GM18870 (cell line): ENCODE results near the gene TRABD2B.

ENCODE experiments used
- ATAC-seq: cut with Tn5 transposase; IDR thresholded peaks from one replicate; pipeline ENCODE4 v1.9.1; 2021; ENCODE audit warnings: moderate library complexity; ENCODE audit not compliant: unreplicated experiment

The TRABD2B gene

DNA sequence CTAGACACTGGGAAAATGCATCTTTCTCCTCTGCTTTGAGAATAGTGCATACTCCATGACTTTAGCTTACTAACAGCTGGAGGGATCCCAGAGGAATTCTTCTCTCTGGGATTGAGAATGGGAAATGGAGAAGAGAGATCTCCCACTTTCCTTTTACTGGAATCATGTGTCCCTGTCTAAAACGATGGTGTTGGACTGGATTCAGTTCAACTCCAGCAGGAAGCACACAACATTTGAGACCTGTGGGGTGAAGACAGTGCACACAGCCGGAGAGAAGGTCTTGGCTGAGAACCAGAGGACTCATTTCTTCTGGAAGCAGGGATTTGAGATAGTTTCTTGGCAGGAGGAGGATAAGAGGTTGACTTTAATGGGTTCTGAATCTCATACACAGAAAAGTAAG lies 58.7 kb downstream of the TRABD2B start:
- no peak for ATAC-seq

DNA sequence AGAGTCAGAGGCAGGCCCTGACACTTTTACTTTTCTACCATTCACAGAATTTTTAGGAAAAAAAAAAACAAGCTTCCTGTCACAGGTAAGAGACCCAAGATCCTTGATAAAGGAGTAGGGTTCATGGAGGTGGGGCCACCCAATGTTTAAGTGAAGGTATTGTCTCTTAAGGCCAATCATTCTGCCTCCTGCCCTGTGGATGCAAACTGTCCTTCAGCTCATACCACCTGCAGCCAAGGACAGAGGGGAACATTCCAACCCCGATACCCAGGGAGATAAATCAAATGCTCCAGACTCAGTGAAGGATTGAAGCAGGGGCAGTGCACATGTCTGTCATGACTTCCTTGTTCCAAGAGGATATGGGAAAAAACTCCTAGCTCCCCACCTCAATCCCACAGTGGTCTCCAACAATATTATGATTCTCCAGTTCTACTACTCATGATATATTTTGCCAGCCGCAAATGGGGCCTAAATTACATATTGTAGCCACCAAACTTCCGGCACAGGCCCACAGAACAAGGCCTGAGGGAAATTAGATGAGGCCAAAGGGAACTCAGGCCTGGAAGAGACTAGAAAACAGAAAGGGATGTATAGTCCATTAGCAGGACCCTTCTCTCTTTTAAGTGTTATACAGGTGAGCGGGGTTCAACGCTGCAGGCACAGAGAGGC lies 59.5 kb downstream of the TRABD2B start:
- no peak for ATAC-seq

DNA sequence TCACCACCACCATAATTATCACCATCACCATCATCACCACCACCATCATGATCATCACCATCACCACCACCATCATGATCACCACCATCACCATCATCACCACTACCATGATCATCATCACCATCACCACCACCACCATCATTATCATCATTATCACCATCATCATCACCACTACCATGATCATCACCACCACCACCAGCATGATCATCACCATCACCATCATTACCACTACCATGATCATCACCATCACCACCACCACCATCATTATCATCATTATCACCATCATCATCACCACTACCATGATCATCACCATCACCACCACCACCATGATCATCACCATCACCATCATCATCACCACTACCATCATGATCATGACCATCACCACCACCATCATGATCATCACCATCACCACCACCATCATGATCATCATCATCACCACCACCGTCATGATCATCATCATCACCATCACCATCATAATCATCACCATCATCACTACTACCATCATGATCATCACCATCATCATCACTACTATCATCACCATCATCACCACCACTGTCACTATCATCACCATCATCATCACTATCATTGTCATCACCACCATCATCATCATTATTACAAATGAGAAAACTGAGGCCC lies 60.2 kb downstream of the TRABD2B start:
- no peak for ATAC-seq

DNA sequence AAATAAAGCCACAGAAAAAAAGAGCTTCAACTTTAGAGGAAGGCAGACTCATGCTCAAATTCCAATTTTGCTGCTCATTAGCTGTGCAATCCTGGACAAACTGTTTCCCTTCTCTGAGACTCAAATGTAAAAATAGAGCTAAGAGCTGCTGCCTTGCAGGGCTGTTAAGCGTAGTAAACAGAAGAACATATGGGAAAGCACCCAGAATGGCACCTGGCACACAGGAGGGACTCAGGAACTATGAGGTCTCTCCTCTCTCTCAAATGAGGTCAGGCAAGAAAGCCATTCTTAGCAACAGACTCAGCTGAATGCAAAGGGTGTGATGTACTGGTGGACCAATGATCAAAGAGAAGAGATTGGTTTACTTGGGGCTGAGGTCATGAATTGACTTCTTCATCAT lies 61.3 kb downstream of the TRABD2B start:
- ATAC-seq = no peak

DNA sequence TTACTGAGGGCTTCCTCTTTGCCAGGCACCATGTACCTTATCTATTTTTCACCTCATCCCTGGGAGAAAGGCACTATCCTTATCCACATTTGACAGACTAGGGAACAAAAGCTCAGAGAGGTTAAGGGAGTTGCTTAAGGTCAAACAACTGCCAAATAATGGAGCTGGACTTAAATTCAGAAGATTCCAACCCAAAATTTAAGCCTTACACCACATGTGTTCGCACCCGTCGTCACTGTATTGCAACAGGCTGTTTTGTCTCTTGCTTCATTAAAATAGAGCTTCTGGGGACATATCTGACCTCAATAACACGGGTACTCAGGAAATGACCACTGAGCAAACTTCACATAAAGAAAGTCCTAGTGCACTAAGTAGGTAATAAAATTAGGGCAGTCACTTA lies 62.0 kb downstream of the TRABD2B start:
- no peak for ATAC-seq

DNA sequence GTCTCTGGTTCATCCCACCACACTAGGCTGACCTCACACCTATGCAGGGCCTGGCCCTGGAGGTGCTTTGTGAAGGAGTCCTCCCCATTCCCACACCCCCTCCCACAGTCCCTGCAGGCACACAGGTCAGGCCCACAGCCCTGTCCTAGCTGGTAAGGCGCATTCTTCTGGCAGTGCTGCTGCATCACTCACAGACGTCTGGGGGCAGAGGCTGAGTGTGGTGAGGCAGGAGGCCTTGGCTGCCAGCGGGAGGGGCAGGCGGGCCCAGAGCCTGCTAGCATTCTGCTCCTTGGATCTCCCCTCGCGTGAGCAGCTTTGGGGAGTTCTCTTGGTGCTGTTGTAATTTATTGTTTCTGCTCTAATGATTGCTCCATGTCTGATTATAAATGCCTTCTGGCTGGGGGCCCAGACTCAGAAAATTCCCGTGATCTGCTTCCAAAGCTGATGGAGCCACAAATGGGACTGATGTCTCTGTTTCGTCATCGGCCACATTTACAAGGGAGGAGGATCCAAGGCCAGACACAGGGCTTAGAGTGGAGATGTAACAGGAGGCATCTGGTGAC lies 62.9 kb downstream of the TRABD2B start:
- ATAC-seq = no peak

DNA sequence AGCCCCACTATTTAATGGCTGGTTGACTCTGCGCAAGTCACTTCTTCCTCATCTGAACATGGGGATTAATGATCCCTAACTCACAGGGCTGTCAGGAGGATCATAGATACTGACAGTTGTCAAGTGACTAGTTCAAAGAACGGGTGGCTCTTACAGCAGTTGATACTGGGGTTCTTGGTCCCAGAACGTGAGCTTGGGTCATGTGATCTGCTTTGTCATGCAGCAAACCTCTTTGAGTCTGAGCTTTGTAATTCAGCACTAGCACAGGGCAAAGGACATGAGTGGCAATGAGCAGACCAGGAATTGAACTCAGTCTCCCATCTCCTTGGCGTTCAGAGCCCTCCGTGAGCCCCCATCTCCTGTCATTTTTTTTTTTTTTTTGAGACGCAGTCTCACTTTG lies 64.4 kb downstream of the TRABD2B start:
- no peak for ATAC-seq

DNA sequence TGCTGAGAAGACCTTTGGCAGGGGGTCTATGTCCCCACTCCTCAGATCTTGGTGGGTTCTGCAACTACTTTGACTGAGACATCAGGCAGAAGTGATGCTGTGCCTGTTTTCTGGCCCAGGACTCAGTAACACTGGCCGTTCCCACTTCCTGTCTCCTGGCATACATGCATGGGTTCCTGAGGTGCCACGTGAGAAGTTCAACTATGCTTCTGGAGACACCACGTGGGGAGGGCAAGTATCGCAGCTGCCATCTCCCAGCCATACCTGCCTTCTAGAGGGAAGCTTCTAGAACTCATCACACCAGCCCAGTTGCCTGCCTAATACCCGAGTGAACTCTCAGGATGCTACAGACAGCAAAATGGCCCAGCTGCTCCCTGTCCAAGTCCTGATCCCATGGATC lies 65.8 kb downstream of the TRABD2B start:
- ATAC-seq = no peak

DNA sequence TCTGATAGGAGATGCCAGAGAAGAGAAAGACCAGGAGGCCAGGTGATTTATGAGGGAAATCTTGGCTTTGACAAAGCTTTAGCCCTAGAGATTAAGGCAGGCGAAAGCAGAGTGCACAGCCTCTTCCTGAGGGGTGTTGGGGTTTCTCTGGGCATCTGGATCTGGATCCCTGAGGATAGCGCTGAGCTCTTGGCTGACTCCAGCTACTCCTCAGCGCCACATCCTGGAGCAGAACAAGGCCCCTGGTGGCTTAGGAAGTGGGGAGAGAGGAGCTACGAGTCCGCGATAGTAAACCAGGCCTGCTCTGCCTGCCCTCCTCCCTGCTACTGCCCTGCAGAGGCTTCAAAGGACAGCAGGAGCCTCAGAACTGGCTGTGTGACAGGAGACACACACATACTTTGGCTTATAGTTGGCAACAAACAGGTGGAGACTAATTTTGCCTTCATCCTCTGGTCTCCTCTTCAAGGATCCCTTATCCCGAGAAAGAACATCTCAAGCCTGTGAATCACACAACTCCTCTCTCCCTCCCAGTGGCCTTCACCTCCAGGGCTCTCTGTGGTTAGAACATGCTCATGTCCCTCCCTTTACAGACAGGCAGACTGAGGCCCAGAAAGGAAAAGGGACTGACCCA lies 66.9 kb downstream of the TRABD2B start:
- ATAC-seq = no peak

DNA sequence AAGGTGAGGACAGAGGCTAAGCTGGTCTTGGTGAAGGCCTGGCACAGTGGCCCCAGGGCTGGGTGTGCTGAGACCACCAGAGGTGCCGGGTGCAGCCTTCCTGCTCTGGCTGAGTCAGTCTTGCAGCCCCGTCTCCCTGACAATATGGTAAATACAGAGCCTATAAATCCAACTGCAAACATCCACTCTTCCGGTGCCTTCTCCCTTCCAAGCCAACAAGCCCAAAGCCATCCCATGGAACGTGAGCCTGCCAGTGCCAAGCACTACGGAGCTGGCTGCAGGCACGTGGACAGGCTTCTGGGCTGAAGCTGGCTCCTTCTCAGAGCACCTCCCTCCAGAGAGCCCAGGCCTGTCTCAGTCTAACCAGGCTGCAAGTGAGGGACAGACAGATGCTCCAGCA lies 70.0 kb downstream of the TRABD2B start:
- no peak for ATAC-seq

DNA sequence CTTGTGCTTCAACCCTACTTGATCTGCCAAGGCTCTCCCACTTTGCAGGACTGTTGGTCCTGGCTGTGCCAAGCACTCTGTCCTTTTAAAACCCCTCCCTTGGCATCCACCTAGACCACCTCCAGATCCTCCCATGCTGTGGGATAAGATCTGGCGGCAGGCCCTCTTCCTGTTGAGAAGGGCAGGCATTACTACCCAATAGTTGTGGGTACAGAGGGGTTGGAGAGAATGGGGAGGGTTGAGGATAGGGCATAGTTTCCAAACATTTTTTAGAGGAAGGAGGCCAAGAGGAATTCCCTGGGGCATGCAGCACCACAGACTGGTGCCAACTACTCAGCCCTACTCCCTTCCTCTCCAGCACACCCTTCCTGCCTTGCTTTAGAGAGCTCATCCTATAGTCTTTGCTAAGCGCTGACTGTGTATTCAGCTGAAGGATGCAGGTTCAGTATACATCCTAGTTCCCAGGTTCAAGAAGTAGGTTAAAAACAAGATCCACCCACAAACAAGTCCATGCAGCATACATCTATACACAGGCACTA lies 70.7 kb downstream of the TRABD2B start:
- no peak for ATAC-seq

DNA sequence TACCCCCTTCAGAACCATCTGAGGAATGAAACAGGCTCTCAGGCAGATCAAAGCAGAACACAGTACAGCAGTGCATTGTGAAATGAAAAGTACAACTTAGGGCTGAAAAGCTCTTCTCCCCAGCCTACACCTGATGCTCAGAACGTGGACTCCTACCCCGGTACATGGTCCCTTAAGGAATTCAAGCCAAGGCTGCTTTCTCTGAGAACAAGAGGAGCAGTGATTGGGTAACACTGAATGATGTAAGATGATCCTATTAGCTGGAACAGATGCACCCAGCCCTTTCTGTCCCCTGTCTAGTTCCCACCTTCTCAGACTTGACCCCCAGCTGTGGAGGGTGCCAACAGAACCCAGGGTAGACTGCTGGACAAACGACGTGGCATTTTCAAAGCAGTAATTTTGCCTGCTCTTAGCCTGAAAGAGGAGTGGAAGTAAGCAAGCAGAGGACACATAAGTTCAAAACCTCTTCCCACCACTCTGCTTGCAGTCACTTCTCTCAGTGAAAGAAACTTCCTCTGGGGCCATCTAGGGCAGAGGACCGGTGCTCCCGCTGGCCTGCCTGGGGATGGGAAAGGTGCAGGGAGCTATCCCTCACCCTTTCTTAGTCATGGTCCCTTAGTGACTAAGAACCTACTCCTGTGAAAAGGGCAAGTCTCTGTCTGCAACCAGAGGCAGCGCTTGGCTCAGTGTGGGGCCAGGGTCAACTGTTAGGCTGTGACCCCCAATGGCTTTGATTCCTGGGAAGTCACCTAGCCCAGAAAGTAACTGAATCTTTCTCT lies 72.7 kb downstream of the TRABD2B start:
- ATAC-seq = no peak

DNA sequence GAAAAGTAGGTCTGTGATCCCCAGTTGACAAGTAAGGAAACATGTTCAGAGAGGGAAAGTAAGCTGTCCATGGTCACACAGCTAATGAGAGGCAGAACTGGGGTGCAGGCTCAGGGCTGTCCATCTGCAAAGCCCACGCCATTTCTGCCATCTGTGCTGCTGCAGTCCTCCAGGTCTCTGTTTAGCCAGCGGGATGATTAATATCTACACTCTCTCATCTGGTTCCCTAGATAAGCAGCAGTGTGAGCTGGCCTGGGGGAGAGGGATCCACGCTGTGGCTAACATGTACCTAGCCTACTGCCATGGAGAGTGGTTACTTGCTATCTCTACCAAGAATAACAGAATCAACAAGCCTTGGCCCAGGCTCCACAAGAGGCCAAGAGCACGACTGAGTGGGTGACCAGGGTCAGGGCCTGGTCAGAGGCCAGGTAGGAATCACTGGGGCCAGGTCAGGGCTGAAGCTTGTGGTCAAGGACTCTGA lies 75.2 kb downstream of the TRABD2B start:
- ATAC-seq = no peak

DNA sequence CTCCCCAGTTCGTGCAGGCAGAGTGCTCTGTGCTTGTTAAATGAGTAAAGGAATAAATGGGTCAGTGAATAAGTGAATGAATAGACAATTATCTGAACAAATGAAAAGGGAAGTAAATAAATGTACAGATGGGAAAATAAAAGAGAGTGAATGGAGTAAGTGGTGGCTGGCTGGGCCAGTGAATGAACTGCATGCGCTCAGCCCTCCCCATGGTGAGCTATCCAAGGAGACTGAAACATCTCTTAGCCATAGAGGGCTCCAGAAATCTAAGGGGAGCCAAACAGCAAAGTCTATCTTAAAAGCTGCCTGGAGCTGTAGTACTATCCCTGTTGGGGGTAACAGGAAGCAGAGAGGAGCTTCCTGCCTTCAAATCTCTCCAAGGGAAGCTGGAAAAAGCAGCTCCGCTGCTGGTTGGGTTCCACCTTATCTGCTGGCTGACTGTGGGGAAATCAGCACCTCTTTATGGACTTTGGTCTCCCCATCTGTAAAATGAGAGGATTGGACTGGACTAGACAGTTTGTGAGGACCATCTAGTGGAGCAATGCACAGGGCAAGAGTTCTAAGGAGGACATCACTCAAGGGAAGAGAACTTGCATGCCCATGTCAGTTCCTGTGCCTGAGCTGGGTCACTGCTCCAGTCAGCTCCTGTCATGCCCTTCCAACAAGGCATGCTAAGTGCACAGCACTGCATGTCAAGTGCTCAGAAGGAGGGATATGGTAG lies 77.9 kb downstream of the TRABD2B start:
- ATAC-seq = no peak

DNA sequence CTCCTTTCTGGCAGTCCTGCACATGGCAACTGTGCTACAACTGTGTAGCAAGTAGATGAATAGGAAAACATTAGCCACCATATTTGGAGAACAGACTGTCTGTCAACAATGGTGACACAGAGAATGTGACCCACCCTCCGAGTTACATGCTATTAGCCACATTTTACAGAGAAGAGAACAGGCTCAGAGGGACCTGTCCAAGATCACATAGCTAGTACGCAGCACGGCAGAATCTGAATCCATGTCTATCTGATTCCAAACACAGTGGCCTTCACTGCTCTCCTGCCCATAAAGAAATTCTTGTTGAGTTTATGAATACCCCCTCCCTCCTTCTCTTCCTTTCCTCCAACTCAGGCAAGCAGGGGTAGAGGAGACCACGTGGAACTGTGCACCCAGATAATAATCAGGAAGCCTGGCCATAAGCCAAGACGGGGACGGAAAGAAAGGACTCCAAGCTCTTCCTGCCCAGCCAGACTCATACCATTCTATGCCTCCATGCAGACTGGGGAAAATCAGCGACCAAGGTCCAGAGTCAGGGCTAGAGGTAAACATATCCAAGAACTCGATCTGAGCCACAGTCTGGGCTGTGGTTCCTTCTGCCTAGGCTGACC lies 78.8 kb downstream of the TRABD2B start:
- no peak for ATAC-seq

DNA sequence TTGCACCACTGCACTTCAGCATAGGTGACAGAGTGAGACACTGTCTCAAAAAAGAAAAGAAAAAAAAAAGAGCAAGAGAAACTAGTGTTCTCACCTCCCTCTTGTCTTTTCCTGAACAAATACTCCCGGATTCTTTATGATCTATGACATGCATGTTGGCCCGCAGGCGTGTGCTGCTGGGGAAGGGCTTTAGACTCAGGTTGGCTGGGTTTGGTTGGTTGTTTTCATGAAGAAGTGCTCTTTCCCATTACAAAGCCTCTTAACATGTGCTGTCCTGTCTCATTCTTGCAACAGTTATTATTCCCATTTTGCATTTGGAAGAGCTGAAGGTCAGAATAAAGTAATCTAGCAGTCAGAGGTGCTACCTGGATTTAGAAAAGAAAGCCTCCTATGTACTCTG lies 79.5 kb downstream of the TRABD2B start:
- no peak for ATAC-seq

DNA sequence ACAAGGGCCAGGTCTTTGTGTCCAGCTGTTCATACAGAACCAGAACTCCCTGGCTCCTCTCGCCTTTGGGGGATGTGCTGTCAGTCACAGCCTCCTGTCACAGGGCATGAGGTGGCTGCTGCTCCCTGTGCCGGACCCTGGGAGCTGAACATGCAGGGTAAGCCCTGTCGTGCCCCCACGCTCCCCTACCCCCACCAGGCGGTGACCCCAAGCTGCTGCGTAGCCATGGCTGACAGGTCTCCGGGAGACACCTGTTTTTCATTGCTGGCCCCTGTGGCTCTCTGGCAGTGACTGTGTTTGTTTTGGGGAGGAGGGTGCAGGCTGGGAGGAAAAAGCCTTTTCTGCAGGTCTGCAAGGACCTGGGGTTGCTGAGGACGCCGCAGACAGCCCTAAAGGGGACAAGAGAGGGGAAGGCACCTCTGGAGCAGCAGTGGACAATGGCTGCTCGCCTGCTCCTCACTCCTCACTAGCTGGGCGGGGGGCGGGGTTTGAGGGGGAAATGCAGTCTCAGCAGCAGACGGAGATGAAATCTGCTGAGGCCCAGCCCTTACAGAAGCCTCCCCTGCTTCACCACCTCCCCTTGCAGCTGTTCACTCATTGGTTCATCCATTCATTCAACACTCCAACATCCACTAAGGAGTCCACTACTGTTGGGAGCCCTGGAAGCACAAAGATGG lies 81.4 kb downstream of the TRABD2B start:
- no peak for ATAC-seq

DNA sequence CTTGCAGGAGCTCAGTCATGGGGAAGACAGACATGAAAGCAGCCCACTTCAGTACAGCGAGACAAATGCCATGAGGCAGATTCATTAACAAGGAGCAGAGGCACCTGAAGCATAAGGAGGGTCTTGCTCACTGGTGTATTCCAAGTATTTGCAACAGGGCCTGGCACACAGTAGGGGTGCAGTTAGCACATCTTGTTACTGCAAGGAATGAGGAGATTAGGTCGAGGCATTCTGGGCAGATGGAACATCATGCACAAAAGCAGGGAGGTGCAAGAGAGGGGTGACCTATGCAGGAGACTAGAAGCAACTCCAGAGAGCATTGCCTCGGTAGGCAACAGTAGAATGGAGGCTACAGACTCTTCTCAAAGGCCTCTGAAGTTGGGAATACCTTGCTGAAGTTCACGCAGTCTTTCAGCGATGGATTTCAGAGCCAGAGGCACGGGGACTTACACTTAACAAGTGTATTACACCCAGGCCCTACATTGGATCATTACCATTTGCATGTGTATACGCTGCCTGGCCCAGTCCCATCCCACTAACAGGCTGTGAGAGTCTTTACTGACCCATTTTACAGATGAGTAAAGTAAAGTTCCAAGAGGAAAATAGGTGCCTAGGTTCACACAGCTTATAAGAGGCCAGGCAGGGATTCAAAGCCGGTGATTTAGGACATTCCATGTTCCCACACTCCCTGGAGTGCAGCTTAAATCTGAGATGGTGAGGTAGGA lies 82.1 kb downstream of the TRABD2B start:
- ATAC-seq = no peak
